ENCODE data around the gene GON7.
"Not testable (repeated sequence)": the region's sequence is repeated elsewhere in the genome, so short reads cannot be mapped to it uniquely, and the experiment has no call there.

Gene GON7

GRCh38 chr14:93206793-93207467, at the start of gene GON7, which contains the start of gene UBR7:
GON7 (minus strand) TSS chr14:93207065; CDS start chr14:93207037, 28 bp downstream.
UBR7 (plus strand) TSS chr14:93207256; CDS start chr14:93207292, 36 bp downstream.
- DNase-seq: peak; percentile 99

GRCh38 chr14:93249128-93249831, 42.4 kb upstream of the GON7 start:
- DNase-seq: no peak

GRCh38 chr14:93246534-93246933, 39.7 kb upstream of the GON7 start:
- no peak for DNase-seq

DNA sequence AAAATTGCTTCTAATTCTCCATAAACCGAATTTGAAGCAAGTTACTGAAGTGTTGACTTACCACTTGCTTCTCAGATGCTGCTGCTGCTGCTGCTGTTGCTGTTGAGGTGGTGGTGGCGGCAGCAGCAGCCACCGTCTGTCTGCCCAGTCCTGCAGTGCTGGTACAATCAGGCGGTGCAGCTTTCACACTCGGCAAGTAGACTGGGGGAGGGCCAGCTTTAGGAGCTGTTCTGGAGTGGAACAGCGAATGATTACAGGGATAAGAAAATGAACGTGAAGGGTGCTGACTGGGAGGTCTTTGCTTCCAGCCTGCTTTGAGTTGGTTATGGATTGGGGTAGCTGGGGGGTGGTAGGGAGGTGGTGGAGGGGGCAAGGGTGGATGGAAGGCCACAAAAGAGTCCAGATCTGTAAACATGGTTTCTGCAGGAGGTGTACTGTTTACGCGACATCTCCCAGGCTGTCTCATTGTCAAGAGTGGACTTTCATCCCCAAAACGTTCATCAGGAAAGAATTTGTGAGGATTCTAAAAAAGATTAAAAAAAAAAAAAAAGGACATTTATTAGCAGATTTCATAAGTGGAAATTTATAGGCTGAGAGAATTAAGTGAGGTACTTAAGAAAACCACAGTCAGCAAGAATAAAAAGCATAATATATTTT, 39.0 kb upstream of the GON7 start:
- DNase-seq: no peak

DNA sequence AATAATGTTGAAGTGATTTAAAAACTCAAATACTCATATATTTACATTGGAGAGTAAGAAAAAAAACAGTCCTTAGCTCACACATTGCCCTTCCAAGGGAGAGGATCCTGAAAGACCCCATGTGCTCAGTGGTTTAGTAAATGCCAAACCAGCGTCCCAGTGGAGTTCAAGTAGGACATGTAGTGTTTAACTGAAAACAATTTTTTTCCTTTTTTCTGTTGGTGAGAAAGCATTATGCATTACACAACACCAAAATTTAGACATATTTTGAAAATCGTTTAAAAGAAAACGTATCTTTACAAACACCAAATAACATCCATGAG, 33.8 kb upstream of the GON7 start:
- DNase-seq: no peak

- no peak for DNase-seq
Measured at GRCh38 chr14:93239869-93240677, 33.2 kb upstream of the GON7 start.

DNA sequence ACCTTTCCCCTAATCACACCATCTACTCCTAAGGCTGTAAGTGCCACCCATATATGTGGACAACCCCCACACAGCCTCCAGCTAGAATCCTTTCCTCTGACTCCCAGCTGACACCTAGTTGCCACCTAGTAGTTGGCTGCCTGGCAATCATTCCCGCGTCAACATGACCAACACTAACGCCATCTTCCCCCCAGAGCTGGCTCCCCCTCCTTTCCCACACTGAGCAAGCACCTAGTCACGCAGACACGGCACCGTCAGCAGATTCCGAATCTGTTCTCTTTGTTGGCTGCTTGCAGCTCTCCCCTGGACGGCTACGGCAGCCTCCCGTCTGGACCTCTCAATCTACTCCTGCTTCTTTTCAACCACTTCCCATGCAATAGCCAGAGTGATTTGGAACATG, 27.9 kb upstream of the GON7 start:
- peak; percentile 75 for DNase-seq

DNA sequence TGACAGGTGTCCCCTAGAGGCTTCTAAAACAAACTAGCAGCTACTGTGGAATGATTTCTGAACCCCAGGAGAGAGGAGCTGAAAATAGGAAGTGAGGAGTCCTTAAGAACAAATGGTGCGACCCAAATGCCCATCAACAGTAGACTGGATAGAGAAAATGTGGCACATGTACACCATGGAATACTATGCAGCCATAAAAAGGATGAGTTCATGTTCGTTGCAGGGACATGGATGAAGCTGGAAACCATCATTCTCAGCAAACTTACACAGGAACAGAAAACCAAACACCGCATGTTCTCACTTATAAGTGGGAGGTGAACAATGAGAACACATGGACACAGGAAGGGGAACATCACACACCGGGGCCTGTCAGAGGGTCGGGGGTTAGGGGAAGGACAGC, 26.2 kb upstream of the GON7 start:
- DNase-seq: not testable (repeated sequence)

- DNase-seq: no peak
Measured at GRCh38 chr14:93232159-93232558, 25.3 kb upstream of the GON7 start.

DNA sequence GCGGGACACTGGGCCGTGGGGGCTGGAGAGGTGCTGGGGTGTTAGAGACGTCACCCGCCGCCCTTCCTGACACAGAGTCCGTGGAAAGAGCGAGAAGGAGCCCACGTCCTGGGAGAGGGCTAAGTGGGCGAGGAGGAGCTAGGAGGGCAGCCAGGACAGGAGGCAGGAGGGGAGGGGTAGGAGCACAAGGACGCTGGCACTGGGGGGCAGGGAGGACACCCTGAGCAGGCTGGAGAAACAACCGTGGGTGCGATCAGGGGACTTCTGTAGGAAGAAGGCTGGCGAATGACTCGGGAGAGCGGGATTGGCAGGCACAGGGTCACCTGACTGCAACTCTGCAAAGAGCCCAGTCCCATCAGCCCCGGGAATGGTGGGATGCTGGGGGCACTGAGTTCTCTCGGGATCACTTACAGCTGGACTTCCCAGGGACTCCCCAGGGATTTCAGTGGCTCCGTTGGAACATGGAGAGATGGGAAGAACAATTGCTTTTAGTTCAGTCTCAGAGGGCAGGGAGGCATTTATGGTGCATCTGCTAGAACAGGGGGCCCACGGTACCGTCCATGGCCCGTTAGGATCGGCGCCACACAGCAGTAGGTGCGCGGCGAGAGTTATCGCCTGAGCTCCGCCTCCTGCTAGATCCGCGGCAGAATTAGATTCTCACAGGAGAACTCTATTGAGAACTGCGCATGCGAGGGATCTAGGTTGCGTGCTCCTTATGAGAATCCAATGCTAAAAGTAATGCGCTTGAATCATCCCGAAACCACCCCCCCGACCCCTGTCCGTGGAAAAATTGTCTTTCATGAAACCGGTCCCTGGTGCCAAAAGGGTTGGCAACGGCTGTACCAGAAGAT, 24.5 kb upstream of the GON7 start:
- no peak for DNase-seq

DNA sequence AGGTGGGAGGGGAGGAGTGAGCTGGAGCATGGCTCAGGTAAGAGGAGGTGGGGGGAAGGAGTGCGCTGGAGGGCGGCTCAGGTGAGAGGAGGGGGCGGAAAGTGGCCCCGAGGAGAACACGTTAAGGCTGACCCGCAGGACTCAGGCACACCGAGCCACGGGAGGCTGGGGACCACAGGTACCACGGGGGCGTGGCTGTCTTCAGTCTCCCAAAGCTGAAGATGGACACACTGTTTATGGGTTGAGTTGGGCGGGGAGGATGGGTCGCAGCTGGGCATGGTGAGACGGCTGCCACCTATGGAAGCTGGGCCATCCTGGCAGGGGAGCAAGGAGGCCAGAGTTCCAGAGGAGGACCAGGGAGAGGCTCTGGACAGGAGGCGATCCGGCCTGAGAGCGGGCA, 23.7 kb upstream of the GON7 start:
- DNase-seq: no peak

GRCh38 chr14:93228550-93228949, 21.7 kb upstream of the GON7 start:
- no peak for DNase-seq

DNA sequence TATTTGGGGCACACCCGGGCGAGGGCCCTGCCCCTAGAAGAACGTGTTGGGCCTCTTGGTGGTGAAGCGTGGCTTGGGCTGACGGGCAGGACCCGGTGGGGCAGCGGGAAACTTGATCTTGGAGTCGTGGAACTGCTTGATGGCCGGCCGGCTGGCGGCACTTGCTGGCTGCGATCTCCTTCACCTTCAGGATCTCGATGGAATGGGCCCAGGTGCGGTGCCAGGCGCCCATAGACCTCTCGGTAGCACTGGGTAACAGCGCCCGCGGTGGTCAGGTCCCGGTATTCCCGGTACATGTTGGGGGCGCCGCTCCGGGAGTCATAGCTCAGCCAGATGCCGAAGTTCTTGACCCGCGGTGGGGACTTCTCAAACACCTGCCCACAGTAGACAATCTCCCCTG, 16.7 kb upstream of the GON7 start:
- DNase-seq: no peak

GRCh38 chr14:93220509-93220908, 13.6 kb upstream of the GON7 start:
- no peak for DNase-seq

GRCh38 chr14:93219103-93219726, 12.3 kb upstream of the GON7 start:
- no peak for DNase-seq

- no peak for DNase-seq
Measured at GRCh38 chr14:93214598-93214997, 7.7 kb upstream of the GON7 start.

DNA sequence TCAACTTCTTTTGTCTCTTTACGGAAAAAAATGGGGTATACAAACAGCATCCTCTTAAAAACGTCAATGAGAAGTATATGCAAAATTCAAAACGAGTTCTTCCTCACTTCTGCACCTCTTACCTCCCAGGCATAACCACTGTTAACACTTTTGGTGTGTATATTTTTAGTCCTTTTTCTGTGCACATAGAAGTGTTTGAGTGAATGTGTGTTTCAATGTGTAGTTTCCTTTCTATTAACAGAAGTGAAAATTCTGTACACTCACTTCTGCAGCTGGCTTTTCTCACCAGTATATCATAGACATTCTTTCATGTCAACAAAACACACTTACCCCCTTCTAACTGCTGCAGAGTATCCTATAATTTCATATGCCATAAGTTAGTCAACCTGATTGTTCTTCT, 5.6 kb upstream of the GON7 start:
- no peak for DNase-seq

- peak; percentile 74 for DNase-seq
Measured at GRCh38 chr14:93207468-93208308, 823 bp upstream of the GON7 start.

DNA sequence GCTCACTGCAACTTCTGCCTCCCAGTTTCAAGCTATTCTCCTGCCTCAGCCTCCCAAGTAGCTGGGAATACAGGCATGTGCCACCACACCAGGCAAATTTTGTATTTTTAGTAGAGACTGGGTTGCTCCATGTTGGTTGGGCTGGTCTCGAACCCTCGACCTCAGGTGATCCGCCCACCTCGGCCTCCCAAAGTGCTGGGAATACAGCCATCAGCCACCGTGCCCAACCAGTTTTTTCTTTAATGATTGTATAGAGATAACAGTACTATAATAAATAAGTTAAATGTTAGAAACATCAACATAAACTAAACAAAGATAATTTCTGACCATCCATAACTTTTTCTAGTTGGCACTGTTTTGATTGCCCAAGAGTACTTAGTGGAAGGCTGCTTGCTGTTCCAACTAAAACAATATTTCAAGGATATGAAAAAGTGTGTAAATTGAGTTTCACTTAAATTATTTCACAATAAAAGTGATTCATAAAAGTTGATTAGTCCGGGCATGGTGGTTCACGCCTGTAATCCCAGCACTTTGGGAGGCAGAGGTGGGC, 5.6 kb downstream of the GON7 start:
- no peak for DNase-seq

- DNase-seq: no peak
Measured at GRCh38 chr14:93200553-93200952, 6.3 kb downstream of the GON7 start.

DNA sequence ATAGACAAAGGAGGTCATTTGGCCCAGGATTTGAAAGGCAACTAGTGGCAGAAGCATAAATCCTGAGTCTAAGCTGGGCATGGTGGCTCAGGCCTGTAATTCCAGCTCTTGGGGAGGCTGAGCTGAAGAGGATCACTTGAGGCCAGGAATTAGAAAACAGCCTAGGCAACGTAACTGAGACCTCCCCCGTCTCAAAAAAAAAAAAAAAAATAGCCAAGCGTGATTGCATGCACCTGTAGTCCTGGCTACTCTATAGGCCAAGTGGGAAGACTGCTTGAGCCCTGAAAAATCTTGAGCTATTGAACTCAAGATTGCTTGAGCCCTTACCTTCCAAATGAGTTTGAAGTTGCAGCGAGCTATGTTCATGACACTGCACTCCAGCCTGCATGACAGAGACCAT, 7.8 kb downstream of the GON7 start:
- DNase-seq: no peak
